ENCODE results near the gene CMSS1.

- TF ChIP-seq CTCF (conservative IDR thresholded peaks at IDR 0.05; ENCODE audit: low read depth, low read length) (no peak), EZH2 (IDR thresholded peaks at IDR 0.05; ENCODE audit: borderline replicate concordance, low read depth, low read length, poor library complexity, severe bottlenecking) (no peak)
These were observed 263.6 kb downstream of the CMSS1 start for GRCh38 chr3:100081311-100081710.

Data from A673 (cell line).